WTC11 (cell line): Measurements from ENCODE around the gene SMURF1.

Experiments used
- ESRRA ChIP-seq: sonication (generic); formaldehyde crosslinking; IDR thresholded peaks from 2 replicates; pipeline ENCODE4 v1.8.1; 2022; ENCODE audit warnings: mild to moderate bottlenecking, missing genetic modification reagents, borderline replicate concordance
- GRHL2 ChIP-seq: fragments of 250-450 bp; sonication (Bioruptor Pico); IDR thresholded peaks from 2 replicates; pipeline ENCODE4 v1.8.0; 2022; ENCODE audit warnings: mild to moderate bottlenecking, moderate library complexity; ENCODE audit not compliant: insufficient replicate concordance, severe bottlenecking
- SMAD3 ChIP-seq: sonication (generic); formaldehyde crosslinking; IDR thresholded peaks from 2 replicates; pipeline ENCODE4 v1.8.0; 2022; ENCODE audit warnings: missing genetic modification reagents, mild to moderate bottlenecking, borderline replicate concordance
- TEAD1 ChIP-seq: sonication (generic); formaldehyde crosslinking; IDR thresholded peaks from 2 replicates; pipeline ENCODE4 v1.8.0; 2022; ENCODE audit warnings: mild to moderate bottlenecking, missing genetic modification reagents
- ZNF121 ChIP-seq: sonication (generic); formaldehyde crosslinking; IDR thresholded peaks from 2 replicates; pipeline ENCODE4 v1.8.0; 2023; ENCODE audit warnings: missing genetic modification reagents
- TF ChIP-seq, protein P1 (sequence below): sonication (generic); formaldehyde crosslinking; IDR thresholded peaks from 2 replicates; pipeline ENCODE4 v1.8.1; 2022; ENCODE audit warnings: mild to moderate bottlenecking, moderate library complexity, missing genetic modification reagents
- TF ChIP-seq, protein P2 (sequence below): fragments of 200-600 bp; IDR thresholded peaks from 2 replicates; pipeline ENCODE4 v1.8.0; 2022; ENCODE audit warnings: antibody characterized with exemption
- TF ChIP-seq, protein P3 (sequence below): sonication (generic); formaldehyde crosslinking; IDR thresholded peaks from 2 replicates; pipeline ENCODE4 v1.8.0; 2022; ENCODE audit warnings: mild to moderate bottlenecking, missing genetic modification reagents
- TF ChIP-seq, protein P4 (sequence below): sonication (generic); formaldehyde crosslinking; IDR thresholded peaks from 2 replicates; pipeline ENCODE4 v1.8.0; 2022; ENCODE audit warnings: missing genetic modification reagents
- TF ChIP-seq, protein P5 (sequence below): sonication (generic); formaldehyde crosslinking; IDR thresholded peaks from 2 replicates; pipeline ENCODE4 v1.8.1; 2023; ENCODE audit warnings: mild to moderate bottlenecking, moderate library complexity, missing genetic modification reagents
- TF ChIP-seq, protein P6 (sequence below): sonication (generic); formaldehyde crosslinking; IDR thresholded peaks from 2 replicates; pipeline ENCODE4 v1.8.0; 2023; ENCODE audit warnings: missing genetic modification reagents, mild to moderate bottlenecking, borderline replicate concordance

DNA sequence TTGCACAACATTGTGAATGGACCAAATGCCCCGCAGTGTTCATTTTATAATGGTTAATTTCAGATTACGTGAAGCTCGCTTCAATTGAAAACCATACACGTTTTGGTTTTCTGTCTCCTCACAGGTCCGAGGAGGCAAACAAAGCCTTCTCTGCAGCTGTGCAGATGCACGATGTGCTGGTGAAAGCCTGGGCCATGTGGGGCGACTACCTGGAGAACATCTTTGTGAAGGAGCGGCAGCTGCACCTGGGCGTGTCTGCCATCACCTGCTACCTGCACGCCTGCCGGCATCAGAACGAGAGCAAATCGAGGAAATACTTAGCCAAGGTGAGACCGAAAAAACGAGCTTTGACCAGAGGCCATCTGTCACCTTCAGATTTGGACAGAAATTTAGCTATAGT is 155.3 kb downstream of the SMURF1 start:
- TF ChIP-seq, protein P1, sequence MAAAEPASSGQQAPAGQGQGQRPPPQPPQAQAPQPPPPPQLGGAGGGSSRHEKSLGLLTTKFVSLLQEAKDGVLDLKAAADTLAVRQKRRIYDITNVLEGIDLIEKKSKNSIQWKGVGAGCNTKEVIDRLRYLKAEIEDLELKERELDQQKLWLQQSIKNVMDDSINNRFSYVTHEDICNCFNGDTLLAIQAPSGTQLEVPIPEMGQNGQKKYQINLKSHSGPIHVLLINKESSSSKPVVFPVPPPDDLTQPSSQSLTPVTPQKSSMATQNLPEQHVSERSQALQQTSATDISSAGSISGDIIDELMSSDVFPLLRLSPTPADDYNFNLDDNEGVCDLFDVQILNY: no peak
- TF ChIP-seq, protein P2, sequence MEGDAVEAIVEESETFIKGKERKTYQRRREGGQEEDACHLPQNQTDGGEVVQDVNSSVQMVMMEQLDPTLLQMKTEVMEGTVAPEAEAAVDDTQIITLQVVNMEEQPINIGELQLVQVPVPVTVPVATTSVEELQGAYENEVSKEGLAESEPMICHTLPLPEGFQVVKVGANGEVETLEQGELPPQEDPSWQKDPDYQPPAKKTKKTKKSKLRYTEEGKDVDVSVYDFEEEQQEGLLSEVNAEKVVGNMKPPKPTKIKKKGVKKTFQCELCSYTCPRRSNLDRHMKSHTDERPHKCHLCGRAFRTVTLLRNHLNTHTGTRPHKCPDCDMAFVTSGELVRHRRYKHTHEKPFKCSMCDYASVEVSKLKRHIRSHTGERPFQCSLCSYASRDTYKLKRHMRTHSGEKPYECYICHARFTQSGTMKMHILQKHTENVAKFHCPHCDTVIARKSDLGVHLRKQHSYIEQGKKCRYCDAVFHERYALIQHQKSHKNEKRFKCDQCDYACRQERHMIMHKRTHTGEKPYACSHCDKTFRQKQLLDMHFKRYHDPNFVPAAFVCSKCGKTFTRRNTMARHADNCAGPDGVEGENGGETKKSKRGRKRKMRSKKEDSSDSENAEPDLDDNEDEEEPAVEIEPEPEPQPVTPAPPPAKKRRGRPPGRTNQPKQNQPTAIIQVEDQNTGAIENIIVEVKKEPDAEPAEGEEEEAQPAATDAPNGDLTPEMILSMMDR: no peak
- TF ChIP-seq, protein P3, sequence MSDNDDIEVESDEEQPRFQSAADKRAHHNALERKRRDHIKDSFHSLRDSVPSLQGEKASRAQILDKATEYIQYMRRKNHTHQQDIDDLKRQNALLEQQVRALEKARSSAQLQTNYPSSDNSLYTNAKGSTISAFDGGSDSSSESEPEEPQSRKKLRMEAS (CRISPR knock-in tag): no peak
- TF ChIP-seq, protein P4, sequence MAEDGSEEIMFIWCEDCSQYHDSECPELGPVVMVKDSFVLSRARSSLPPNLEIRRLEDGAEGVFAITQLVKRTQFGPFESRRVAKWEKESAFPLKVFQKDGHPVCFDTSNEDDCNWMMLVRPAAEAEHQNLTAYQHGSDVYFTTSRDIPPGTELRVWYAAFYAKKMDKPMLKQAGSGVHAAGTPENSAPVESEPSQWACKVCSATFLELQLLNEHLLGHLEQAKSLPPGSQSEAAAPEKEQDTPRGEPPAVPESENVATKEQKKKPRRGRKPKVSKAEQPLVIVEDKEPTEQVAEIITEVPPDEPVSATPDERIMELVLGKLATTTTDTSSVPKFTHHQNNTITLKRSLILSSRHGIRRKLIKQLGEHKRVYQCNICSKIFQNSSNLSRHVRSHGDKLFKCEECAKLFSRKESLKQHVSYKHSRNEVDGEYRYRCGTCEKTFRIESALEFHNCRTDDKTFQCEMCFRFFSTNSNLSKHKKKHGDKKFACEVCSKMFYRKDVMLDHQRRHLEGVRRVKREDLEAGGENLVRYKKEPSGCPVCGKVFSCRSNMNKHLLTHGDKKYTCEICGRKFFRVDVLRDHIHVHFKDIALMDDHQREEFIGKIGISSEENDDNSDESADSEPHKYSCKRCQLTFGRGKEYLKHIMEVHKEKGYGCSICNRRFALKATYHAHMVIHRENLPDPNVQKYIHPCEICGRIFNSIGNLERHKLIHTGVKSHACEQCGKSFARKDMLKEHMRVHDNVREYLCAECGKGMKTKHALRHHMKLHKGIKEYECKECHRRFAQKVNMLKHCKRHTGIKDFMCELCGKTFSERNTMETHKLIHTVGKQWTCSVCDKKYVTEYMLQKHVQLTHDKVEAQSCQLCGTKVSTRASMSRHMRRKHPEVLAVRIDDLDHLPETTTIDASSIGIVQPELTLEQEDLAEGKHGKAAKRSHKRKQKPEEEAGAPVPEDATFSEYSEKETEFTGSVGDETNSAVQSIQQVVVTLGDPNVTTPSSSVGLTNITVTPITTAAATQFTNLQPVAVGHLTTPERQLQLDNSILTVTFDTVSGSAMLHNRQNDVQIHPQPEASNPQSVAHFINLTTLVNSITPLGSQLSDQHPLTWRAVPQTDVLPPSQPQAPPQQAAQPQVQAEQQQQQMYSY (CRISPR knock-in tag): no peak
- TF ChIP-seq ZNF121 (CRISPR knock-in tag) (no peak), TEAD1 (CRISPR knock-in tag) (no peak), GRHL2 (CRISPR knock-in tag) (no peak), SMAD3 (CRISPR knock-in tag) (no peak), ESRRA (no peak)
- TF ChIP-seq, protein P5, sequence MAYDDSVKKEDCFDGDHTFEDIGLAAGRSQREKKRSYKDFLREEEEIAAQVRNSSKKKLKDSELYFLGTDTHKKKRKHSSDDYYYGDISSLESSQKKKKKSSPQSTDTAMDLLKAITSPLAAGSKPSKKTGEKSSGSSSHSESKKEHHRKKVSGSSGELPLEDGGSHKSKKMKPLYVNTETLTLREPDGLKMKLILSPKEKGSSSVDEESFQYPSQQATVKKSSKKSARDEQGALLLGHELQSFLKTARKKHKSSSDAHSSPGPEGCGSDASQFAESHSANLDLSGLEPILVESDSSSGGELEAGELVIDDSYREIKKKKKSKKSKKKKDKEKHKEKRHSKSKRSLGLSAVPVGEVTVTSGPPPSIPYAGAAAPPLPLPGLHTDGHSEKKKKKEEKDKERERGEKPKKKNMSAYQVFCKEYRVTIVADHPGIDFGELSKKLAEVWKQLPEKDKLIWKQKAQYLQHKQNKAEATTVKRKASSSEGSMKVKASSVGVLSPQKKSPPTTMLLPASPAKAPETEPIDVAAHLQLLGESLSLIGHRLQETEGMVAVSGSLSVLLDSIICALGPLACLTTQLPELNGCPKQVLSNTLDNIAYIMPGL: no peak
- TF ChIP-seq, protein P6, sequence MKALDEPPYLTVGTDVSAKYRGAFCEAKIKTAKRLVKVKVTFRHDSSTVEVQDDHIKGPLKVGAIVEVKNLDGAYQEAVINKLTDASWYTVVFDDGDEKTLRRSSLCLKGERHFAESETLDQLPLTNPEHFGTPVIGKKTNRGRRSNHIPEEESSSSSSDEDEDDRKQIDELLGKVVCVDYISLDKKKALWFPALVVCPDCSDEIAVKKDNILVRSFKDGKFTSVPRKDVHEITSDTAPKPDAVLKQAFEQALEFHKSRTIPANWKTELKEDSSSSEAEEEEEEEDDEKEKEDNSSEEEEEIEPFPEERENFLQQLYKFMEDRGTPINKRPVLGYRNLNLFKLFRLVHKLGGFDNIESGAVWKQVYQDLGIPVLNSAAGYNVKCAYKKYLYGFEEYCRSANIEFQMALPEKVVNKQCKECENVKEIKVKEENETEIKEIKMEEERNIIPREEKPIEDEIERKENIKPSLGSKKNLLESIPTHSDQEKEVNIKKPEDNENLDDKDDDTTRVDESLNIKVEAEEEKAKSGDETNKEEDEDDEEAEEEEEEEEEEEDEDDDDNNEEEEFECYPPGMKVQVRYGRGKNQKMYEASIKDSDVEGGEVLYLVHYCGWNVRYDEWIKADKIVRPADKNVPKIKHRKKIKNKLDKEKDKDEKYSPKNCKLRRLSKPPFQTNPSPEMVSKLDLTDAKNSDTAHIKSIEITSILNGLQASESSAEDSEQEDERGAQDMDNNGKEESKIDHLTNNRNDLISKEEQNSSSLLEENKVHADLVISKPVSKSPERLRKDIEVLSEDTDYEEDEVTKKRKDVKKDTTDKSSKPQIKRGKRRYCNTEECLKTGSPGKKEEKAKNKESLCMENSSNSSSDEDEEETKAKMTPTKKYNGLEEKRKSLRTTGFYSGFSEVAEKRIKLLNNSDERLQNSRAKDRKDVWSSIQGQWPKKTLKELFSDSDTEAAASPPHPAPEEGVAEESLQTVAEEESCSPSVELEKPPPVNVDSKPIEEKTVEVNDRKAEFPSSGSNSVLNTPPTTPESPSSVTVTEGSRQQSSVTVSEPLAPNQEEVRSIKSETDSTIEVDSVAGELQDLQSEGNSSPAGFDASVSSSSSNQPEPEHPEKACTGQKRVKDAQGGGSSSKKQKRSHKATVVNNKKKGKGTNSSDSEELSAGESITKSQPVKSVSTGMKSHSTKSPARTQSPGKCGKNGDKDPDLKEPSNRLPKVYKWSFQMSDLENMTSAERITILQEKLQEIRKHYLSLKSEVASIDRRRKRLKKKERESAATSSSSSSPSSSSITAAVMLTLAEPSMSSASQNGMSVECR (CRISPR knock-in tag): no peak
